PC-9 (cell line): ENCODE data around the gene CTNND2. TPM values are rescaled to one million over a fixed set of nuclear protein-coding genes. Genes with fewer than 3 reads are reported as not detected.
"Not testable (repeated sequence)": the region's sequence is repeated elsewhere in the genome, so short reads cannot be mapped to it uniquely, and the experiment has no call there.

Source experiments
- BruUV-seq: library from RNA; stranded (reverse); fragments of 400-500 nt; replicated peaks from 2 replicates; lab custom pipeline; 2021; lab: Mats Ljungman, UMichigan
- CTCF ChIA-PET: fragments of 300-600 bp; sonication (Branson Sonifier 250); formaldehyde crosslinking; loops from one replicate; lab custom pipeline; 2022; ENCODE audit warnings: antibody characterized with exemption; lab: Charles Lee
- POLR2A ChIA-PET: fragments of 300-600 bp; sonication (Branson Sonifier 250); formaldehyde crosslinking; loops from one replicate; lab custom pipeline; 2022; ENCODE audit warnings: antibody characterized with exemption; ENCODE audit not compliant: unreplicated experiment; lab: Charles Lee
- DNase-seq, 2 experiments: peaks; one replicate each; pipeline versions ENCODE4 v3.0.0 to v3.0.0-alpha.2; 2015 to 2022; ENCODE audit warnings: mixed read lengths in 1 of 2
- H2AFZ ChIP-seq: fragments of 200-600 bp; sonication (generic); 2 replicates; pipeline ENCODE4 v1.8.1; 2017; ENCODE audit warnings: antibody characterized with exemption
- H3F3A ChIP-seq: fragments of 200-600 bp; sonication (generic); 2 replicates; pipeline ENCODE4 v1.8.1; 2017; ENCODE audit warnings: antibody characterized with exemption, mild to moderate bottlenecking, low read depth; ENCODE audit not compliant: insufficient read depth
- H3K27ac ChIP-seq: fragments of 200-600 bp; sonication (generic); 2 replicates; pipeline ENCODE4 v1.6.1; 2016; ENCODE audit warnings: mixed run types
- H3K27me3 ChIP-seq: fragments of 200-600 bp; sonication (generic); 2 replicates; pipeline ENCODE4 v1.6.1; 2016; ENCODE audit warnings: low read depth, mixed run types; ENCODE audit not compliant: insufficient read depth
- H3K36me3 ChIP-seq: fragments of 200-600 bp; sonication (generic); 2 replicates; pipeline ENCODE4 v1.6.1; 2016; ENCODE audit warnings: low read depth, mixed run types
- H3K4me1 ChIP-seq: fragments of 200-600 bp; sonication (generic); replicated peaks from 2 replicates; pipeline ENCODE4 v1.6.1; 2016; ENCODE audit warnings: mixed run types; ENCODE audit not compliant: insufficient read depth
- H3K4me2 ChIP-seq: fragments of 200-600 bp; sonication (generic); 2 replicates; pipeline ENCODE4 v1.6.1; 2017; ENCODE audit warnings: mixed run types
- H3K4me3 ChIP-seq: fragments of 200-600 bp; sonication (generic); 2 replicates; pipeline ENCODE4 v1.6.1; 2016; ENCODE audit warnings: mixed run types
- H3K79me2 ChIP-seq: fragments of 200-600 bp; sonication (generic); 2 replicates; pipeline ENCODE4 v1.6.1; 2017; ENCODE audit warnings: low read depth, mixed run types
- H3K9me2 ChIP-seq: fragments of 200-600 bp; sonication (generic); 2 replicates; pipeline ENCODE4 v1.8.1; 2017; ENCODE audit warnings: mild to moderate bottlenecking; ENCODE audit not compliant: insufficient read depth
- H3K9me3 ChIP-seq: fragments of 200-600 bp; sonication (generic); 2 replicates; pipeline ENCODE4 v1.8.1; 2016; ENCODE audit warnings: low read depth; ENCODE audit not compliant: insufficient read depth
- H4K20me1 ChIP-seq: fragments of 200-600 bp; sonication (generic); 2 replicates; pipeline ENCODE4 v1.8.1; 2017; ENCODE audit not compliant: insufficient read depth
- CTCF ChIP-seq: fragments of 200-600 bp; sonication (generic); conservative IDR thresholded peaks from 2 replicates; pipeline ENCODE4 v1.6.1; 2017; ENCODE audit warnings: mixed run types, antibody characterized with exemption, mild to moderate bottlenecking, moderate library complexity
- EZH2 ChIP-seq: fragments of 200-600 bp; sonication (generic); IDR thresholded peaks from 2 replicates; pipeline ENCODE4 v1.8.0; 2017; ENCODE audit warnings: antibody characterized with exemption, low read depth
- intact Hi-C: fragments of 100-400 bp; cut with micrococcal nuclease; formaldehyde crosslinking; loops from one replicate; pipeline ENCODE4 v1.10.0; 2022; ENCODE audit not compliant: unreplicated experiment
- total RNA-seq: library from RNA; stranded (reverse); gene quantifications from 2 replicates; pipeline ENCODE4 v1.2.3, GENCODE V29; 2021

CTNND2 gene
- total RNA-seq, 1 experiment from 2014 or later = not detected

GRCh38 chr5:11069041-11069440 lies 835.2 kb downstream of the CTNND2 start:
- Histone ChIP-seq H3K9me3 (no peaks in the 10 kb centered on the region), H3K4me1 (peaks cover 6% of the 10 kb centered on the region; the same call in 1 of the 2 replicates), H3K79me2 (no peaks in the 10 kb centered on the region), H3F3A (no peaks in the 10 kb centered on the region), H2AFZ (no peak overlapping the region), H3K27me3 (peaks cover 23% of the 10 kb centered on the region), H3K9me2 (no peaks in the 10 kb centered on the region), H3K36me3 (no peaks in the 10 kb centered on the region), H3K4me2 (no peak overlapping the region), H4K20me1 (no peaks in the 10 kb centered on the region), H3K27ac (no peak overlapping the region), H3K4me3 (no peak overlapping the region)
- DNase-seq = no peak
- no peak for TF ChIP-seq EZH2
- TF ChIP-seq CTCF = no peak
- intact Hi-C loops = no loop called here
- CTCF ChIA-PET = no interaction called here
- no TSS peak for BruUV-seq
- POLR2A ChIA-PET = no interaction called here

GRCh38 chr5:11065723-11066122 lies 838.5 kb downstream of the CTNND2 start:
- H3K36me3 ChIP-seq, H3K9me3 ChIP-seq, BruUV-seq, CTCF ChIA-PET, H3K4me1 ChIP-seq, POLR2A ChIA-PET, H2AFZ ChIP-seq, H3K79me2 ChIP-seq, H3K9me2 ChIP-seq, H3K27me3 ChIP-seq, H3K4me2 ChIP-seq, DNase-seq, intact Hi-C loops, H3K27ac ChIP-seq, H3F3A ChIP-seq, H4K20me1 ChIP-seq, H3K4me3 ChIP-seq: not testable (repeated sequence)

- TF ChIP-seq EZH2 = no peak
Measured at GRCh38 chr5:11064763-11065450, 839.3 kb downstream of the CTNND2 start.

GRCh38 chr5:11062397-11062796 lies 841.8 kb downstream of the CTNND2 start:
- H3K9me2 ChIP-seq = no peaks in the 10 kb centered on the region
- DNase-seq = no peak
- H3K4me1 ChIP-seq = no peaks in the 10 kb centered on the region
- no peak overlapping the region for H2AFZ ChIP-seq
- intact Hi-C loops = no loop called here
- H3K4me3 ChIP-seq = no peak overlapping the region
- no peaks in the 10 kb centered on the region for H3K79me2 ChIP-seq
- H3F3A ChIP-seq = no peaks in the 10 kb centered on the region
- no peak overlapping the region for H3K4me2 ChIP-seq
- no peaks in the 10 kb centered on the region for H3K9me3 ChIP-seq
- no peaks in the 10 kb centered on the region for H4K20me1 ChIP-seq
- TF ChIP-seq CTCF (no peak), EZH2 (no peak)
- H3K27me3 ChIP-seq = peaks cover 4% of the 10 kb centered on the region; the same call in 1 of the 2 replicates
- H3K36me3 ChIP-seq = no peaks in the 10 kb centered on the region
- no peak overlapping the region for H3K27ac ChIP-seq
- CTCF ChIA-PET = no interaction called here
- BruUV-seq = no TSS peak
- POLR2A ChIA-PET = no interaction called here

More at GRCh38 chr5:11064763-11065450, 839.3 kb downstream of the CTNND2 start:
- Histone ChIP-seq H3K27ac (no peak overlapping the region), H3F3A (no peaks in the 10 kb centered on the region), H3K4me2 (no peak overlapping the region), H2AFZ (no peak overlapping the region), H3K9me3 (no peaks in the 10 kb centered on the region), H4K20me1 (no peaks in the 10 kb centered on the region), H3K79me2 (no peaks in the 10 kb centered on the region), H3K36me3 (no peaks in the 10 kb centered on the region), H3K27me3 (peaks cover 4% of the 10 kb centered on the region; the same call in 1 of the 2 replicates), H3K4me3 (no peak overlapping the region), H3K9me2 (no peaks in the 10 kb centered on the region), H3K4me1 (peaks cover 6% of the 10 kb centered on the region; the same call in 1 of the 2 replicates)
- no peak for DNase-seq
- BruUV-seq = no TSS peak
- CTCF ChIA-PET = no interaction called here
- POLR2A ChIA-PET = no interaction called here
- intact Hi-C loops = no loop called here
